ENCODE data around the gene NHLRC4.

GRCh38 chr16:536746-537145, 30.1 kb upstream of the NHLRC4 start:
- TF ChIP-seq CTCF (IDR thresholded peaks at IDR 0.05; ENCODE audit: low read depth, low read length, poor library complexity, severe bottlenecking) = no peak
- no peak for TF ChIP-seq EZH2phosphoT487 (IDR thresholded peaks at IDR 0.05; ENCODE audit: borderline replicate concordance, low read length)
